HepG2 (cell line): ENCODE measurements around the gene P2RX7. TPM values are rescaled to one million over a fixed set of nuclear protein-coding genes. Genes with fewer than 3 reads are reported as not detected.

Source experiments
- FOXC1 ChIP-seq: sonication (generic); formaldehyde crosslinking; IDR thresholded peaks from 2 replicates; pipeline ENCODE4 v1.8.0; 2022; ENCODE audit warnings: mild to moderate bottlenecking, missing genetic modification reagents, borderline replicate concordance
- KAT8 ChIP-seq: IDR thresholded peaks from 2 replicates; pipeline ENCODE4 v1.6.1; 2016; ENCODE audit warnings: missing genetic modification reagents, missing compliant biosample characterization
- MBD4 ChIP-seq: IDR thresholded peaks from 2 replicates; pipeline ENCODE4 v1.6.1; 2012; ENCODE audit warnings: low read length, inconsistent platforms, borderline replicate concordance
- PAX8 ChIP-seq: sonication (generic); formaldehyde crosslinking; IDR thresholded peaks from 2 replicates; pipeline ENCODE4 v1.8.0; 2022; ENCODE audit warnings: mild to moderate bottlenecking, missing genetic modification reagents, borderline replicate concordance
- SMAD1 ChIP-seq: sonication (generic); formaldehyde crosslinking; IDR thresholded peaks from 2 replicates; pipeline ENCODE4 v1.4.0; 2020; ENCODE audit warnings: missing genetic modification reagents, low read depth, mild to moderate bottlenecking, borderline replicate concordance
- ZFP1 ChIP-seq: IDR thresholded peaks from 2 replicates; pipeline ENCODE4 v1.6.1; 2016
- ZNF292 ChIP-seq: sonication (generic); formaldehyde crosslinking; IDR thresholded peaks from 2 replicates; pipeline ENCODE4 v1.8.1; 2022; ENCODE audit warnings: mild to moderate bottlenecking, low read depth, missing genetic modification reagents, borderline replicate concordance
- ZNF337 ChIP-seq: sonication (generic); formaldehyde crosslinking; IDR thresholded peaks from 2 replicates; pipeline ENCODE4 v1.5.1; 2020; ENCODE audit warnings: missing genetic modification reagents, low read depth, mild to moderate bottlenecking, borderline replicate concordance
- ZNF543 ChIP-seq: sonication (generic); formaldehyde crosslinking; IDR thresholded peaks from 2 replicates; pipeline ENCODE4 v1.4.0; 2020; ENCODE audit warnings: mild to moderate bottlenecking, missing genetic modification reagents
- ZNF552 ChIP-seq: sonication (generic); formaldehyde crosslinking; IDR thresholded peaks from 2 replicates; pipeline ENCODE4 v1.9.0; 2022; ENCODE audit warnings: missing genetic modification reagents, mild to moderate bottlenecking, borderline replicate concordance
- ZNF564 ChIP-seq: sonication (generic); formaldehyde crosslinking; IDR thresholded peaks from 2 replicates; pipeline ENCODE4 v1.8.1; 2023; ENCODE audit warnings: mild to moderate bottlenecking, missing genetic modification reagents
- ZNF615 ChIP-seq: sonication (generic); formaldehyde crosslinking; IDR thresholded peaks from 2 replicates; pipeline ENCODE4 v1.5.0; 2020; ENCODE audit warnings: mild to moderate bottlenecking, missing genetic modification reagents, borderline replicate concordance
- ZNF766 ChIP-seq: sonication (generic); formaldehyde crosslinking; IDR thresholded peaks from 2 replicates; pipeline ENCODE4 v1.5.0; 2020; ENCODE audit warnings: missing genetic modification reagents, borderline replicate concordance
- ZNF781 ChIP-seq: sonication (generic); formaldehyde crosslinking; IDR thresholded peaks from 2 replicates; pipeline ENCODE4 v1.5.1; 2020; ENCODE audit warnings: borderline replicate concordance, mild to moderate bottlenecking, missing genetic modification reagents; ENCODE audit errors: not compliant biosample characterization
- ZSCAN29 ChIP-seq: sonication (generic); formaldehyde crosslinking; conservative IDR thresholded peaks from 2 replicates; pipeline ENCODE4 v1.4.0; 2020; ENCODE audit warnings: mild to moderate bottlenecking, missing genetic modification reagents
- ZSCAN30 ChIP-seq: sonication (generic); formaldehyde crosslinking; IDR thresholded peaks from 2 replicates; pipeline ENCODE4 v1.5.0; 2020; ENCODE audit warnings: mild to moderate bottlenecking, missing genetic modification reagents
- polyA plus RNA-seq, 8 experiments: library from polyadenylated mRNA; depleted of rRNA in 3 of 8; stranded (reverse) in 7 of 8; unstranded in 1 of 8; fragments of >200 nt; fragmentation: Illumina TruSeq in 4 of 8; extraction: Trizol in 4 of 8; gene quantifications; 2 replicates each; pipeline versions ENCODE4 v1.2.1 to v1.2.3, GENCODE V29; 2011 to 2016; ENCODE audit warnings: low read depth in 4 of 8, missing spikeins in 1 of 8, mixed read lengths in 1 of 8; ENCODE audit not compliant: insufficient read depth in 1 of 8
- total RNA-seq, 5 experiments: library from RNA; depleted of rRNA; stranded (reverse); fragments of >200 nt; fragmentation: Illumina TruSeq; extraction: Trizol; gene quantifications; 2 replicates each; pipeline ENCODE4 v1.2.3, GENCODE V29; 2016; ENCODE audit warnings: low read depth in 1 of 5
- TF ChIP-seq, protein P1 (sequence below): IDR thresholded peaks from 2 replicates; pipeline ENCODE4 v1.6.1; 2012; ENCODE audit warnings: low read length, improper control_type of control experiment
- TF ChIP-seq, protein P2 (sequence below): sonication (generic); formaldehyde crosslinking; IDR thresholded peaks from 2 replicates; pipeline ENCODE4 v1.4.0; 2020; ENCODE audit warnings: missing genetic modification reagents

P2RX7 gene
- total and polyA plus RNA-seq, 2 of the 13 experiments (the other 11 are each of a cell fraction or from before 2014, with no cell fraction given), result 0.13 to 0.73 TPM

GRCh38 chr12:121209624-121210572 is 77.2 kb downstream of the P2RX7 start, which contains the start of gene P2RX4 (continued):
- TF ChIP-seq, protein P1, sequence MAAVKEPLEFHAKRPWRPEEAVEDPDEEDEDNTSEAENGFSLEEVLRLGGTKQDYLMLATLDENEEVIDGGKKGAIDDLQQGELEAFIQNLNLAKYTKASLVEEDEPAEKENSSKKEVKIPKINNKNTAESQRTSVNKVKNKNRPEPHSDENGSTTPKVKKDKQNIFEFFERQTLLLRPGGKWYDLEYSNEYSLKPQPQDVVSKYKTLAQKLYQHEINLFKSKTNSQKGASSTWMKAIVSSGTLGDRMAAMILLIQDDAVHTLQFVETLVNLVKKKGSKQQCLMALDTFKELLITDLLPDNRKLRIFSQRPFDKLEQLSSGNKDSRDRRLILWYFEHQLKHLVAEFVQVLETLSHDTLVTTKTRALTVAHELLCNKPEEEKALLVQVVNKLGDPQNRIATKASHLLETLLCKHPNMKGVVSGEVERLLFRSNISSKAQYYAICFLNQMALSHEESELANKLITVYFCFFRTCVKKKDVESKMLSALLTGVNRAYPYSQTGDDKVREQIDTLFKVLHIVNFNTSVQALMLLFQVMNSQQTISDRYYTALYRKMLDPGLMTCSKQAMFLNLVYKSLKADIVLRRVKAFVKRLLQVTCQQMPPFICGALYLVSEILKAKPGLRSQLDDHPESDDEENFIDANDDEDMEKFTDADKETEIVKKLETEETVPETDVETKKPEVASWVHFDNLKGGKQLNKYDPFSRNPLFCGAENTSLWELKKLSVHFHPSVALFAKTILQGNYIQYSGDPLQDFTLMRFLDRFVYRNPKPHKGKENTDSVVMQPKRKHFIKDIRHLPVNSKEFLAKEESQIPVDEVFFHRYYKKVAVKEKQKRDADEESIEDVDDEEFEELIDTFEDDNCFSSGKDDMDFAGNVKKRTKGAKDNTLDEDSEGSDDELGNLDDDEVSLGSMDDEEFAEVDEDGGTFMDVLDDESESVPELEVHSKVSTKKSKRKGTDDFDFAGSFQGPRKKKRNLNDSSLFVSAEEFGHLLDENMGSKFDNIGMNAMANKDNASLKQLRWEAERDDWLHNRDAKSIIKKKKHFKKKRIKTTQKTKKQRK, result no peak
- TF ChIP-seq PAX8 (CRISPR knock-in tag) (no peak), MBD4 (no peak), ZNF766 (CRISPR knock-in tag) (peak; percentile 87), ZNF781 (CRISPR knock-in tag) (no peak), FOXC1 (CRISPR knock-in tag) (peak; percentile 88), ZNF564 (CRISPR knock-in tag) (peak; percentile 77; the same call in 1 of the 2 replicates), ZNF615 (CRISPR knock-in tag) (no peak), SMAD1 (CRISPR knock-in tag) (no peak; the same call in 1 of the 2 replicates), ZNF337 (CRISPR knock-in tag) (peak; percentile 84; the same call in 1 of the 2 replicates), ZSCAN29 (CRISPR knock-in tag) (no peak), ZNF543 (CRISPR knock-in tag) (peak; percentile 10; the same call in 1 of the 2 replicates), ZNF552 (CRISPR knock-in tag) (no peak), ZNF292 (no peak), ZFP1 (CRISPR knock-in tag) (no peak), KAT8 (CRISPR knock-in tag) (peak; percentile 68), ZSCAN30 (no peak)
- TF ChIP-seq, protein P2, sequence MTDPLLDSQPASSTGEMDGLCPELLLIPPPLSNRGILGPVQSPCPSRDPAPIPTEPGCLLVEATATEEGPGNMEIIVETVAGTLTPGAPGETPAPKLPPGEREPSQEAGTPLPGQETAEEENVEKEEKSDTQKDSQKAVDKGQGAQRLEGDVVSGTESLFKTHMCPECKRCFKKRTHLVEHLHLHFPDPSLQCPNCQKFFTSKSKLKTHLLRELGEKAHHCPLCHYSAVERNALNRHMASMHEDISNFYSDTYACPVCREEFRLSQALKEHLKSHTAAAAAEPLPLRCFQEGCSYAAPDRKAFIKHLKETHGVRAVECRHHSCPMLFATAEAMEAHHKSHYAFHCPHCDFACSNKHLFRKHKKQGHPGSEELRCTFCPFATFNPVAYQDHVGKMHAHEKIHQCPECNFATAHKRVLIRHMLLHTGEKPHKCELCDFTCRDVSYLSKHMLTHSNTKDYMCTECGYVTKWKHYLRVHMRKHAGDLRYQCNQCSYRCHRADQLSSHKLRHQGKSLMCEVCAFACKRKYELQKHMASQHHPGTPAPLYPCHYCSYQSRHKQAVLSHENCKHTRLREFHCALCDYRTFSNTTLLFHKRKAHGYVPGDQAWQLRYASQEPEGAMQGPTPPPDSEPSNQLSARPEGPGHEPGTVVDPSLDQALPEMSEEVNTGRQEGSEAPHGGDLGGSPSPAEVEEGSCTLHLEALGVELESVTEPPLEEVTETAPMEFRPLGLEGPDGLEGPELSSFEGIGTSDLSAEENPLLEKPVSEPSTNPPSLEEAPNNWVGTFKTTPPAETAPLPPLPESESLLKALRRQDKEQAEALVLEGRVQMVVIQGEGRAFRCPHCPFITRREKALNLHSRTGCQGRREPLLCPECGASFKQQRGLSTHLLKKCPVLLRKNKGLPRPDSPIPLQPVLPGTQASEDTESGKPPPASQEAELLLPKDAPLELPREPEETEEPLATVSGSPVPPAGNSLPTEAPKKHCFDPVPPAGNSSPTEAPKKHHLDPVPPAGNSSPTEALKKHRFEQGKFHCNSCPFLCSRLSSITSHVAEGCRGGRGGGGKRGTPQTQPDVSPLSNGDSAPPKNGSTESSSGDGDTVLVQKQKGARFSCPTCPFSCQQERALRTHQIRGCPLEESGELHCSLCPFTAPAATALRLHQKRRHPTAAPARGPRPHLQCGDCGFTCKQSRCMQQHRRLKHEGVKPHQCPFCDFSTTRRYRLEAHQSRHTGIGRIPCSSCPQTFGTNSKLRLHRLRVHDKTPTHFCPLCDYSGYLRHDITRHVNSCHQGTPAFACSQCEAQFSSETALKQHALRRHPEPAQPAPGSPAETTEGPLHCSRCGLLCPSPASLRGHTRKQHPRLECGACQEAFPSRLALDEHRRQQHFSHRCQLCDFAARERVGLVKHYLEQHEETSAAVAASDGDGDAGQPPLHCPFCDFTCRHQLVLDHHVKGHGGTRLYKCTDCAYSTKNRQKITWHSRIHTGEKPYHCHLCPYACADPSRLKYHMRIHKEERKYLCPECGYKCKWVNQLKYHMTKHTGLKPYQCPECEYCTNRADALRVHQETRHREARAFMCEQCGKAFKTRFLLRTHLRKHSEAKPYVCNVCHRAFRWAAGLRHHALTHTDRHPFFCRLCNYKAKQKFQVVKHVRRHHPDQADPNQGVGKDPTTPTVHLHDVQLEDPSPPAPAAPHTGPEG (CRISPR knock-in tag), result 0 out of 2 replicates have a peak, but pooled peaks have one; percentile 28
